Transverse colon (tissue), 3 donors: Measurements from ENCODE around the gene SGTB.

ENCODE experiments used
- EP300 ChIP-seq: sonication (generic); formaldehyde crosslinking; IDR thresholded peaks from one replicate; pipeline ENCODE4 v1.6.1; 2017; ENCODE audit warnings: antibody characterized with exemption, low read depth
- POLR2A ChIP-seq: fragments of 450-650 bp; IDR thresholded peaks from one replicate; pipeline ENCODE4 v1.6.1; 2016; ENCODE audit warnings: antibody characterized with exemption, mild to moderate bottlenecking, moderate library complexity
- TF ChIP-seq, protein P1 (sequence below), 5 experiments: fragments of 200-600 bp in 3 of 5; fragments of 450-650 bp in 2 of 5; sonication (generic) in 3 of 5; IDR thresholded peaks; 1 replicate in 2 of 5; 2 replicates in 3 of 5; pipeline ENCODE4 v1.5.1; 2016 to 2017; ENCODE audit warnings: antibody characterized with exemption in 5 of 5, inconsistent platforms in 3 of 5, mild to moderate bottlenecking in 2 of 5, moderate library complexity in 1 of 5

DNA sequence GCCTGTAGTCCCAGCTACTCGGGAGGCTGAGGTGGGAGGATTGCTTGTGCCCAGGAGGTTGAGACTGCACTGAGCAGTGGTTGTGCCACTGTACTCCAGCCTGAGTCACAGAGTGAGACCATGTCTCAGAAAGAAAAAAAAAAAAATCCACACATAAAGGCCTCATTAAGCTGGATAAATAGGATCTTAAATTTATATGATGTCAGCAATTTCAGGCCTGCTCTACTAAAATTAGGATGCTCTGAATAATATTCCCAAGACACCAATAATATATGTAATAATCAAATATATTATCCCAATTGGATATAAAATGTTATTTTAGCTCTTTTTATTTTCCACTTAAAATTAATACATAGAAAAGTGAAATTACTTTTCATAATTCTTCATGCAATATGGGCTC, 43.7 kb upstream of the SGTB start:
- TF ChIP-seq POLR2A (no peak), EP300 (no peak)
- TF ChIP-seq, protein P1, sequence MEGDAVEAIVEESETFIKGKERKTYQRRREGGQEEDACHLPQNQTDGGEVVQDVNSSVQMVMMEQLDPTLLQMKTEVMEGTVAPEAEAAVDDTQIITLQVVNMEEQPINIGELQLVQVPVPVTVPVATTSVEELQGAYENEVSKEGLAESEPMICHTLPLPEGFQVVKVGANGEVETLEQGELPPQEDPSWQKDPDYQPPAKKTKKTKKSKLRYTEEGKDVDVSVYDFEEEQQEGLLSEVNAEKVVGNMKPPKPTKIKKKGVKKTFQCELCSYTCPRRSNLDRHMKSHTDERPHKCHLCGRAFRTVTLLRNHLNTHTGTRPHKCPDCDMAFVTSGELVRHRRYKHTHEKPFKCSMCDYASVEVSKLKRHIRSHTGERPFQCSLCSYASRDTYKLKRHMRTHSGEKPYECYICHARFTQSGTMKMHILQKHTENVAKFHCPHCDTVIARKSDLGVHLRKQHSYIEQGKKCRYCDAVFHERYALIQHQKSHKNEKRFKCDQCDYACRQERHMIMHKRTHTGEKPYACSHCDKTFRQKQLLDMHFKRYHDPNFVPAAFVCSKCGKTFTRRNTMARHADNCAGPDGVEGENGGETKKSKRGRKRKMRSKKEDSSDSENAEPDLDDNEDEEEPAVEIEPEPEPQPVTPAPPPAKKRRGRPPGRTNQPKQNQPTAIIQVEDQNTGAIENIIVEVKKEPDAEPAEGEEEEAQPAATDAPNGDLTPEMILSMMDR (IDR thresholded peaks at IDR 0.05) = no peak
